Raji (cell line): ENCODE data around the gene CCDC78.

Experiments used
- POLR2A ChIP-seq: IDR thresholded peaks from 2 replicates; pipeline ENCODE4 v1.6.1; 2011; ENCODE audit warnings: low read depth, low read length, control low read depth; ENCODE audit not compliant: insufficient read depth

The CCDC78 gene

GRCh38 chr16:747978-748746, 21.9 kb upstream of the CCDC78 start:
- TF ChIP-seq POLR2A: no peak

GRCh38 chr16:746637-747036, 20.4 kb upstream of the CCDC78 start:
- TF ChIP-seq POLR2A: no peak

- no peak for TF ChIP-seq POLR2A
Measured at GRCh38 chr16:745739-746138, 19.5 kb upstream of the CCDC78 start.

- TF ChIP-seq POLR2A: no peak
Measured at GRCh38 chr16:743794-744500, 17.7 kb upstream of the CCDC78 start.

GRCh38 chr16:741986-742629, 15.9 kb upstream of the CCDC78 start:
- TF ChIP-seq POLR2A: no peak

- peak; percentile 75 for TF ChIP-seq POLR2A
Measured at GRCh38 chr16:740764-741505, 14.7 kb upstream of the CCDC78 start, which contains the start of gene CIAO3. TSS of gene CIAO3 (minus strand) at chr16:740997. CDS start at chr16:740985, 12 bp downstream.

GRCh38 chr16:740459-740763, 14.2 kb upstream of the CCDC78 start:
- no peak for TF ChIP-seq POLR2A

GRCh38 chr16:739560-740458, 13.6 kb upstream of the CCDC78 start:
- no peak for TF ChIP-seq POLR2A

- no peak for TF ChIP-seq POLR2A
Measured at GRCh38 chr16:736936-737481, 10.8 kb upstream of the CCDC78 start.

GRCh38 chr16:735982-736453, 9.8 kb upstream of the CCDC78 start:
- TF ChIP-seq POLR2A: no peak

- TF ChIP-seq POLR2A: no peak
Measured at GRCh38 chr16:734981-735881, 9.0 kb upstream of the CCDC78 start.

- TF ChIP-seq POLR2A: no peak
Measured at GRCh38 chr16:734208-734980, 8.2 kb upstream of the CCDC78 start.
